ENCODE results near the gene OBP2B. TPM values are rescaled to one million over a fixed set of nuclear protein-coding genes. Genes with fewer than 3 reads are reported as not detected.
"Not testable (repeated sequence)": the region's sequence is repeated elsewhere in the genome, so short reads cannot be mapped to it uniquely, and the experiment has no call there.

Gene OBP2B
- total RNA-seq, 1 donor from 2014 or later = not detected

- DNase-seq = no peak
Observed at GRCh38 chr9:133221177-133221809, 12.2 kb upstream of the OBP2B start.

DNA sequence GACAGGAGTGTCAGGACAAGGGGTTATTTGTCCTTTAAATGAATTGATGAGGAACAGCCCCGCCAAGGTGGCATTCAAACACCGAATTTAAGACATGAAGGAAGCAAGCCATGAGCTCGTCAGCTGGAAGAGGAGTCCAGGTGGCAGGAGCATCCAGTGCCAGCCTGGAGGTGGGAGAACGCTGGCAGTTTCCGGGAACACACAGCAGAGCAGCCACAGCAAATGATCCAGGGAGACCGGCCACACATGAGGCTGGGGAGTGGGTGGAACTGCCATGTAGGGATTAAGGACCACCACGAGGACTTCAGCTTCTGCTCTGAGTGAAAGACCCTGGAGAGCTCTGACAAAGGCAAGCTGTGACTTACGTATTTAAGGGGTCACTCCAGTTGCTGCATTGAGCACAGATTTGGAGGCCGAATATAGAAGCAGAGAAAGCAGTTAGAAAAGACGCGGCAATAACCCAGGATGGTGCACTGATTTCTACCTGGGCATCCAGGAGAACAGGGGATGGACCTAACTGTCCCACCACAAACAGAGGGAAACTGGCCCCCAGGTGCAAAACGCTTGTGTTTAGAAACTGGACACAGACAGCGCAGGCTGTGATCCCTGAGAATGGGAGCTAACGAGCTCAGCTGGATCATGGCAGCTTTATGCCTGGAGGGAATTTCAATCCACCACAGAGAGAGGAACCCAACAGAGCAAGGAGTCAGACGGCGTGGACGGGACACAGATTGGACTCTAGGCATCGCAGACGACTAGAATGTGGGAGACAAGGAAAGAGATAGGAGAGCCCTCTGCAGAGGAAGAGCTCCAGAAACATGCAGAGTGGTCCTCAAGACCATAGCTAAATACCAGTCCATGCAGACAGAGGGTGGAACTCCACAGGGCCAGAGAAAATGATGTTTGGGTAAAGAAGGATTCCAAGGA, 9.3 kb upstream of the OBP2B start:
- not testable (repeated sequence) for DNase-seq

DNA sequence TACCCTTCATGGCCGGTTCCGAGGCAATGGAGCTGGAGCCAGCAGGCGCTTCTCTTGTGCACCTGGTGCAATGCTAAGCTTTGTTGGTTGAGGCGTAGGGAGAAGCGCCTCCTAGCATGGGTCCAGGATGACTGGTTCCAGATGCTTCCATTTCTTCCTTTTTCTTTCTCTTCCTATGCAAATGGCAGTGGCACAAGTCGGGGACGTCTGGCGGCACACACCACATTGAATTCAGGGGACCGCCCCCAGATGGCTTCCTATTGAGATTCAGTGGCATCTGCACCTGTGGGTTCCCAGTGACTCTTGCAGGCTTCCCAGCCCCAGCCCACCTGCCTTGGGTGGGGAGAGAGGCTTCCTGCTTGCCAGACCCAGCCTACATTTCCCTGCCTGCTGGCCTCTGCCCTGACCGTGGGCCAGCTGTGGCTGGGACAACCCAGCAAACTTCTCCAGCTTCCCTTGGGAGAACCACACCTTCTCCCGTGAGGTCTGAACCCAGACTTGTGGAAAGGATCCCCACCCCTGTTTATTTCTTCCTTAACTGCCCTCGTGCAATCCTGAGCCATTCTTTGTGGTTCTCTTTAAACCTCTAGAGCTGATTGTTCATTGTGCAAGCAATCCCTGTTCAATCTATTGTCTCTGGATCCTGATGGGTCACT, 8.4 kb upstream of the OBP2B start:
- DNase-seq = not testable (repeated sequence)

GRCh38 chr9:133214276-133214675, 5.2 kb upstream of the OBP2B start:
- DNase-seq = not testable (repeated sequence)

DNA sequence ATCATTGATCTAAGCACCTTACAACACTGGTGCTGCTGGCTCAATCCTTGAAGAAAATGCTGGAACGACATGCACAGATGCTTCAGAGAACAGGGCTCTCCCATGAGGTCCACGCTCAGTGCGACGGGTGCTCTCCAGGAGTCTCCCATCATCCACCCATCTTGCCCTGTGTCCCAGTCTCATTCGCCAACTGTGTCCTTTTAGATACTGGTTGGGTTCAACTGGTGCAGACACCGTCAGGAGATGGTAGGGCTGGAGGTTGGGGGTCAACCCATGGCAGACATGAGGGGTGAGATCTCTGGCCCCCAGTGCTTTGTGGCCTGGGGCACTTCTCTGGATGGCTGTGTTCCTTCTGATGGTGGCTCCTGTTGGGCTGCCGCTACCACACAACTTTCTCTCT, 1.6 kb upstream of the OBP2B start:
- no peak for DNase-seq

GRCh38 chr9:133210202-133210532, 1.1 kb upstream of the OBP2B start:
- no peak for DNase-seq

DNA sequence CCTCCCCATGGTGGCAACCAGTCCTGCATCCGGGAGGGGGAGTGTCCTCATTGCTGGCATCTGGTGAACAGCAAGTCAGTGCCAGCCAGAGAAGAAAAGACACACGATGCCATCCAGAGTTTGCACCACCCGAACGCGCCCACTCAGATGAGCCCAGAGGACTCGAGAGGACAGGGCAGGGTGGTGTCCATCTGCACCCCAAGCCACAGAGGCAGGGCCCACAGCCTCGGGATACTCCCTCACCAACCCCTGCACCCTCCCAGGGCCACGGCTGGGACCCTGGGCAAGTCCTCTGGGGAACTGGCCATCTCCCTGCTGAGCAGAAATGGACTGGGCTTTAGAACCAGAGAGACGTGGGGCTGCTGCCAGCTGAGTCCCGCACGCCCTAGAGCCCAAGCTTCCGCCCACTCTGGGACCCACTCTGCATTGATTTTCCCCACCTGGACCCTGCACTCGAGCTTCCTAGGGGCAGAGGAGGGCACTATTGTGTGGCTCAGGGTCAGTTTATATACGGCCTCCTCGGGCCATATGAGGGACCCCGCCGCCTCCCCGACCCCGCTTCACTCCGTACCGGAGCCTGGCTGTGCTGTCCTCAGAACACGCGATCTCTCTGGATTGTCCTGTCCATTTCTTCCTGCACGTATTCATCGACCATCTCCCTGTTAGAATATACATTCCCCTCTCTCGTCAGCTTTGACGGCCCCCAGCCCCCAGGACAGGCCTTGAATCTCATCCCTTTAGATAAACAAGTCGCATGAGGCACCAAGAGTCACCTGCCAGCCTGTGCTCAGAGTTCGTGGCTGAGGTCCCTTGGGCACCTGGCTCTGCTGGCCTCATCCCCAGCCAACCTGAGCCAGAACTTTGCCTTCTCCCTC, 514 bp upstream of the OBP2B start:
- DNase-seq = not testable (repeated sequence)

- DNase-seq = not testable (repeated sequence)
Observed at GRCh38 chr9:133208171-133208879, 725 bp downstream of the OBP2B start.

GRCh38 chr9:133207540-133208170, 1.4 kb downstream of the OBP2B start:
- DNase-seq = no peak

GRCh38 chr9:133207021-133207531, 2.0 kb downstream of the OBP2B start:
- no peak for DNase-seq

DNA sequence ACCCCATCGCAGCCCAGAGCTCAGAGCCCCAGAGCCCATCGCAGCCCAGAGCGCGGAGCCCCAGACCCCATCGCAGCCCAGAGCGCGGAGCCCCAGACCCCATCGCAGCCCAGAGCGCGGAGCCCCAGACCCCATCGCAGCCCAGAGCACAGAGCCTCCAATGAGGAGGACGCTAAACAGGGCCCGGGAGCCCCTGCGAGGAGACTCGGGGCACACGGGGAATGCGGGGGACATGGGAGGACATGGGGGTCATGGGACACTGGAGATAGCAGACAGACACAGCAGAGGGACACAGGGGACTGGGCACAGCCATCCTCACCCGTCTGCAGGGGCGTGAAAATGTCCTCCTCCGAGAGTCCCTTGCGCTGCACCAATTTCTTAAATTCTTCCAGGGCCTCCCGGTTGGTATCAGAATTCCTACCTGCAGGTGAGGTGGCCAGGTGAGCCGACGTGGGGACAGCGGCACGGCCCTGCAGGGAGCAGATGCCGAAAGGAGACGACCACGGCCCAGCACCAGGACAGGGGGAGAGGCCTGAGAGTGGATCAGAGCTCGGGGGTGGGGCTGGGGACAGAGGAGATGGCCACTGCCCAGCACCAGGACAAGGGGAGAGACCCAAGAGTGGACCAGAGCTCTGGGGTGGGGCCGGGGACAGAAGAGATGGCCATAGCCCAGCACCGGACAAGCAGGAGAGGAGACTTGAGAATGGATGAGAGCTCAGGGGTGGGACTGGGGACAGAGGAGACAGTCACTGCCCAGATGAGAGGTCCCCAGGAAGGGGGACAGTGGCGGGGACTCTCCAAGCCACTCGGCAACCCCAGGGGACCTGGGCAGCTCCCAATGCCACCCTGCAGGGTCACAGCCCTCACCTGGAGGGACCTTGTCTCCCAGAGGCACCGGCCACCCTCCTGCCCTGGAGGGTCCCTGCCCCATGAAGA, 2.8 kb downstream of the OBP2B start:
- DNase-seq = no peak

- DNase-seq = not testable (repeated sequence)
Observed at GRCh38 chr9:133205481-133205887, 3.6 kb downstream of the OBP2B start.

GRCh38 chr9:133204993-133205336, 4.1 kb downstream of the OBP2B start:
- DNase-seq = no peak

DNA sequence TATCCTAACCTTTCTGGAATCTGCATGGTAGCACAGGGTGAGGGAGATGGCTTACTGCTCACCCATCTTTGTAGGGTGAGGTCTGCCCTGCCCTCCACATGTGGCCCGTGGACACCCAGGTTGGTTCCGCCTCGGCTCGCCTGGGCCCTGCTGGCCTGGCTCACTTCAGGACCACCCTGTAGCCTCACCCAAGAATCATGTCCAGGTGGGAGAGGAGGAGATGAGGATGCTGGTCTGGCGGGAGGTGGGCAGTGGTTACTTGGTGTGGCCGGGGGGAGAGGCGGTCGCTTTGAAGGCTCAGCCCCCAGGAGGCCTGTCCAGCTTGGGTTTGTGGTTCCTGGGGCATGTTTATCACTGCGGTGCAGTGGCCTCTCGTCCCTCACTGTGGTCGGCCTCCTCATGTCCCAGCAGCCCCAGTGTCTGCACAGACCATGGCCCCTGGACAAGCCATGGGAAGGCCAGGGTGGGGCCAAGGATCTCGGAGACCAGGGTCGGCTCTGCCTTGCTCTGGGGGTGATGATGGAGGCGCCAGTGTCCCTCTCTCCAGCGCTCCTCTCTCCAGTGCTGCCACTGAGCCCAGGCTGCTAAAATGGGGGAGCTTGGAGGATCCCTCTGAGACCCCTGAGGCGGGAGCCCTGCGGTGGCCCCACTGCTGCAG, 4.6 kb downstream of the OBP2B start:
- DNase-seq = no peak

- no peak for DNase-seq
Observed at GRCh38 chr9:133203506-133204075, 5.5 kb downstream of the OBP2B start.

- DNase-seq = no peak
Observed at GRCh38 chr9:133202688-133203453, 6.2 kb downstream of the OBP2B start.

DNA sequence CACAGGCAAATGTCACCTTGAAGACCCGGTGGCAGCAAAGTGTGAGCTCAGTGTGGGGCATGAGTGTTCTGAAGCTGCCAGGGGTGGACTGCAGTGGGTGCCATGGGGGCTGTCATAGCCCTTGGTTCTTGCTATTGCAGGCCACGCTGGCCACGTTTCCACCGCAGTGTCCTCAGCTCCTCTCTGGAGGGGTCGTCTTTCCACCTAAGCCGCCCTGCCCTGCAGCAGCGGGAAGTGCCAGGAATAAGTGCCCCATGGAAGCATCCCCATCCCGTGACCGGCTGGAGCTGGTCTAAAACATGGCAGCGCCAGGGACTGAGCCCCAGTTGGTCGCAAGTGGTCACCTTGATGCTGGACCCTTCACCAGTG, 6.9 kb downstream of the OBP2B start:
- no peak for DNase-seq

All from tongue (tissue), 2 donors.